OCI-LY3 (cell line): ENCODE measurements around the gene TMOD2.

ENCODE experiments used
- H2AFZ ChIP-seq: fragments of 200-600, 300-600 bp; shearing (Covaris generic); 2 replicates; pipeline ENCODE4 v1.6.0; 2014; ENCODE audit warnings: antibody characterized with exemption, low read depth, low read length
- H3K27ac ChIP-seq: fragments of 200-600, 300-600 bp; sonication (generic); 2 replicates; pipeline ENCODE4 v1.5.1; 2014; ENCODE audit warnings: mild to moderate bottlenecking, low read length, moderate library complexity, mixed read lengths
- H3K27me3 ChIP-seq: fragments of 200-600, 300-600 bp; sonication (generic); 2 replicates; pipeline ENCODE4 v1.6.1; 2014; ENCODE audit warnings: low read depth, low read length, mixed read lengths
- H3K36me3 ChIP-seq: fragments of 200-600, 300-600 bp; sonication (generic); replicated peaks from 2 replicates; pipeline ENCODE3; 2014; ENCODE audit warnings: low read depth, low read length, mixed read lengths
- H3K4me1 ChIP-seq: fragments of 300-600, 200-600 bp; sonication (generic); 2 replicates; pipeline ENCODE4 v1.6.1; 2014; ENCODE audit warnings: low read length, mixed read lengths
- H3K4me2 ChIP-seq: fragments of 200-600, 300-600 bp; sonication (generic); 2 replicates; pipeline ENCODE4 v1.6.1; 2014; ENCODE audit warnings: low read length, mixed read lengths
- H3K4me3 ChIP-seq: fragments of 300-600, 200-600 bp; sonication (generic); 2 replicates; pipeline ENCODE4 v1.5.1; 2014; ENCODE audit warnings: antibody characterized with exemption, mild to moderate bottlenecking, low read length, moderate library complexity
- H3K79me2 ChIP-seq: fragments of 300-600, 200-600 bp; shearing (Covaris generic); 2 replicates; pipeline ENCODE4 v1.6.1; 2014; ENCODE audit warnings: mild to moderate bottlenecking, low read length, mixed read lengths
- H3K9ac ChIP-seq: fragments of 300-600, 200-600 bp; shearing (Covaris generic); 2 replicates; pipeline ENCODE4 v1.6.0; 2014; ENCODE audit warnings: mild to moderate bottlenecking, low read length, moderate library complexity
- H3K9me3 ChIP-seq: fragments of 200-600, 300-600 bp; shearing (Covaris generic); 2 replicates; pipeline ENCODE4 v1.6.1; 2014; ENCODE audit warnings: low read length, mixed read lengths; ENCODE audit not compliant: insufficient read depth
- H4K20me1 ChIP-seq: fragments of 200-600, 300-600 bp; sonication (generic); 2 replicates; pipeline ENCODE4 v1.6.1; 2016; ENCODE audit warnings: low read length, mixed read lengths; ENCODE audit not compliant: insufficient read depth
- EZH2phosphoT487 ChIP-seq: fragments of 200-600 bp; shearing (Covaris generic); IDR thresholded peaks from 2 replicates; pipeline ENCODE4 v1.6.1; 2018; ENCODE audit warnings: antibody characterized with exemption, mixed run types, low read depth
- TF ChIP-seq, protein P1 (sequence below): fragments of 200-600, 300-600 bp; sonication (generic); IDR thresholded peaks from 2 replicates; pipeline ENCODE4 v1.5.1; 2014; ENCODE audit warnings: antibody characterized with exemption, low read length, low read depth

TMOD2 gene

GRCh38 chr15:51731549-51732267 lies 19.7 kb upstream of the TMOD2 start:
- peak overlapping the region; percentile 91 for H3K4me2 ChIP-seq
- TF ChIP-seq, protein P1, sequence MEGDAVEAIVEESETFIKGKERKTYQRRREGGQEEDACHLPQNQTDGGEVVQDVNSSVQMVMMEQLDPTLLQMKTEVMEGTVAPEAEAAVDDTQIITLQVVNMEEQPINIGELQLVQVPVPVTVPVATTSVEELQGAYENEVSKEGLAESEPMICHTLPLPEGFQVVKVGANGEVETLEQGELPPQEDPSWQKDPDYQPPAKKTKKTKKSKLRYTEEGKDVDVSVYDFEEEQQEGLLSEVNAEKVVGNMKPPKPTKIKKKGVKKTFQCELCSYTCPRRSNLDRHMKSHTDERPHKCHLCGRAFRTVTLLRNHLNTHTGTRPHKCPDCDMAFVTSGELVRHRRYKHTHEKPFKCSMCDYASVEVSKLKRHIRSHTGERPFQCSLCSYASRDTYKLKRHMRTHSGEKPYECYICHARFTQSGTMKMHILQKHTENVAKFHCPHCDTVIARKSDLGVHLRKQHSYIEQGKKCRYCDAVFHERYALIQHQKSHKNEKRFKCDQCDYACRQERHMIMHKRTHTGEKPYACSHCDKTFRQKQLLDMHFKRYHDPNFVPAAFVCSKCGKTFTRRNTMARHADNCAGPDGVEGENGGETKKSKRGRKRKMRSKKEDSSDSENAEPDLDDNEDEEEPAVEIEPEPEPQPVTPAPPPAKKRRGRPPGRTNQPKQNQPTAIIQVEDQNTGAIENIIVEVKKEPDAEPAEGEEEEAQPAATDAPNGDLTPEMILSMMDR: no peak
- no peak for TF ChIP-seq EZH2phosphoT487
- no peak overlapping the region for H2AFZ ChIP-seq
- no peaks in the 10 kb centered on the region for H3K9me3 ChIP-seq
- peak overlapping the region; percentile 89 for H3K27ac ChIP-seq
- H3K4me3 ChIP-seq: peak overlapping the region; percentile 72
- peaks cover 95% of the 10 kb centered on the region for H3K79me2 ChIP-seq
- peak overlapping the region; percentile 52 for H3K9ac ChIP-seq
- H3K27me3 ChIP-seq: no peaks in the 10 kb centered on the region
- H3K4me1 ChIP-seq: peaks cover 84% of the 10 kb centered on the region
- peaks cover 44% of the 10 kb centered on the region for H4K20me1 ChIP-seq
- H3K36me3 ChIP-seq: peaks cover 30% of the 10 kb centered on the region

DNA sequence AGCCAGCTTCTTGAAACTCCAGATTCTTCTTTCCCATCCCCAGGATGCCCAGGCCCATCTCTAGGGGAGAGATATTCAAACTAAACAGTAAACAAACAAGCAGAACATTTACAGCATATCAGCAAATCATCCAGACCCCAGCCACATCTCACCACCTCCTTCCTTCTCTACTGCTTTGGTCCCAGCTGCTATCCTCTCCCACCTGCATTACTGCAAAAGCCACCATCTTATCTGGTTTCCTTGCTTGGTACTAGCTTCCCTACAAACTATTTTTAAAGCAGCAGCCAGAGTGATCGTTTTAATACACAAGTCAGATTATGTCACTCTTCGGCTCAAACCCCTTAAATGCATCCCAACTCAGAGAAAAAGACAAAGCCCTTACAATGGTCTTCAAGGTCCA lies 18.8 kb upstream of the TMOD2 start:
- Histone ChIP-seq H4K20me1 (peaks cover 35% of the 10 kb centered on the region), H3K9ac (peak overlapping the region; percentile 49; the same call in 1 of the 2 replicates), H3K27me3 (no peaks in the 10 kb centered on the region), H3K4me2 (peak overlapping the region; percentile 91), H3K79me2 (peaks cover 92% of the 10 kb centered on the region), H3K9me3 (no peaks in the 10 kb centered on the region), H2AFZ (no peak overlapping the region), H3K4me1 (peaks cover 75% of the 10 kb centered on the region), H3K27ac (peak overlapping the region; percentile 89), H3K4me3 (no peak overlapping the region), H3K36me3 (peaks cover 24% of the 10 kb centered on the region)
- TF ChIP-seq EZH2phosphoT487: no peak
- TF ChIP-seq, protein P1: no peak

- Histone ChIP-seq H2AFZ (no peak overlapping the region), H3K27me3 (no peaks in the 10 kb centered on the region), H3K79me2 (peaks cover 74% of the 10 kb centered on the region), H3K4me2 (peak overlapping the region; percentile 91), H3K4me3 (peak overlapping the region; percentile 75), H3K9me3 (no peaks in the 10 kb centered on the region), H3K36me3 (peaks cover 14% of the 10 kb centered on the region), H3K4me1 (peaks cover 65% of the 10 kb centered on the region), H3K9ac (peak overlapping the region; percentile 74), H3K27ac (peak overlapping the region; percentile 94), H4K20me1 (peaks cover 22% of the 10 kb centered on the region; the same call in 1 of the 2 replicates)
- TF ChIP-seq, protein P1: peak; percentile 68
- no peak for TF ChIP-seq EZH2phosphoT487
Measured at GRCh38 chr15:51735228-51736010, 16.0 kb upstream of the TMOD2 start.

DNA sequence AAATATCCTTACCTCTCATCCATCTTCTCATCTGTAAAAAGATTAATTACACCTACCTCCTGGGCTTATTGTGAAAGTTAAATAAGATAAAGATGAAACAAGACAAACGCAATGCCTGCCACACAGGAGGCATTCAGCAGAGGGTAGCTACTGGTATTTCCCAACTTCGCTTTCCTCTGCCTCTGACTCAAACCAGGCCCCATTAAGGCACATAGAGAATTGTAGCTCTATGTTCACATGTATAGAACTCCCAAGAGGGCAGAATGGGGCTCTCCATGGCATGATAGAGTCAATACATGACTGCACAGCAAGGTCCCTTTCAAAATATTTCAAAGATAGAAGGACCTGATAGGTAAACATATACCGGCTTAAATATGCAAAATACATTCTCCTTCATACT lies 15.3 kb upstream of the TMOD2 start:
- peak overlapping the region; percentile 74 for H3K9ac ChIP-seq
- no peaks in the 10 kb centered on the region for H3K9me3 ChIP-seq
- peaks cover 58% of the 10 kb centered on the region for H3K4me1 ChIP-seq
- peaks cover 8% of the 10 kb centered on the region for H3K36me3 ChIP-seq
- H3K79me2 ChIP-seq: peaks cover 67% of the 10 kb centered on the region
- H3K4me2 ChIP-seq: peak overlapping the region; percentile 91
- no peaks in the 10 kb centered on the region for H3K27me3 ChIP-seq
- peak overlapping the region; percentile 94 for H3K27ac ChIP-seq
- TF ChIP-seq EZH2phosphoT487: 0 out of 2 replicates have a peak, but pooled peaks have one; percentile 38
- TF ChIP-seq, protein P1: no peak
- H2AFZ ChIP-seq: no peak overlapping the region
- peaks cover 19% of the 10 kb centered on the region; the same call in 1 of the 2 replicates for H4K20me1 ChIP-seq
- H3K4me3 ChIP-seq: peak overlapping the region; percentile 75
